Glutamatergic neuron (in vitro differentiated cells): ENCODE data around the gene GOLGA8N. TPM values are rescaled to one million over a fixed set of nuclear protein-coding genes. Genes with fewer than 3 reads are reported as not detected.

ENCODE experiments used
- DNase-seq: peaks from one replicate; pipeline ENCODE4 v3.0.0; 2022
- H3K27ac Mint-ChIP-seq: one replicate; pipeline ENCODE4 v1.8.0; 2020; ENCODE audit warnings: mild to moderate bottlenecking, mixed read lengths, inconsistent platforms; ENCODE audit not compliant: unreplicated experiment
- H3K27me3 Mint-ChIP-seq: one replicate; pipeline ENCODE4 v1.8.0; 2020; ENCODE audit warnings: mild to moderate bottlenecking, moderate library complexity, mixed read lengths, inconsistent platforms; ENCODE audit not compliant: unreplicated experiment
- H3K36me3 Mint-ChIP-seq: one replicate; pipeline ENCODE4 v1.8.0; 2020; ENCODE audit warnings: mild to moderate bottlenecking, mixed read lengths, inconsistent platforms; ENCODE audit not compliant: unreplicated experiment
- H3K4me1 Mint-ChIP-seq: one replicate; pipeline ENCODE4 v1.8.0; 2020; ENCODE audit warnings: mild to moderate bottlenecking, low read depth, mixed read lengths, inconsistent platforms; ENCODE audit not compliant: unreplicated experiment
- H3K4me3 Mint-ChIP-seq: one replicate; pipeline ENCODE4 v1.8.0; 2020; ENCODE audit warnings: mild to moderate bottlenecking, mixed read lengths, inconsistent platforms; ENCODE audit not compliant: unreplicated experiment
- H3K9me3 Mint-ChIP-seq: one replicate; pipeline ENCODE4 v1.8.0; 2020; ENCODE audit warnings: mild to moderate bottlenecking, moderate library complexity, mixed read lengths, inconsistent platforms; ENCODE audit not compliant: unreplicated experiment
- CTCF ChIP-seq: fragments of 200-600 bp; sonication (generic); IDR thresholded peaks from one replicate; pipeline ENCODE4 v1.5.0; 2021; ENCODE audit not compliant: partially characterized antibody, unreplicated experiment
- total RNA-seq: library from RNA; stranded (reverse); fragmentation: NEBNext Ultra II Directional; extraction: Animal tissue kit (Norgen Biotek cat#: 25700); gene quantifications from one replicate; pipeline ENCODE4 v1.2.1, GENCODE V29; 2021; ENCODE audit not compliant: unreplicated experiment

The GOLGA8N gene
- total RNA-seq, 1 donor from 2014 or later: not detected

DNA sequence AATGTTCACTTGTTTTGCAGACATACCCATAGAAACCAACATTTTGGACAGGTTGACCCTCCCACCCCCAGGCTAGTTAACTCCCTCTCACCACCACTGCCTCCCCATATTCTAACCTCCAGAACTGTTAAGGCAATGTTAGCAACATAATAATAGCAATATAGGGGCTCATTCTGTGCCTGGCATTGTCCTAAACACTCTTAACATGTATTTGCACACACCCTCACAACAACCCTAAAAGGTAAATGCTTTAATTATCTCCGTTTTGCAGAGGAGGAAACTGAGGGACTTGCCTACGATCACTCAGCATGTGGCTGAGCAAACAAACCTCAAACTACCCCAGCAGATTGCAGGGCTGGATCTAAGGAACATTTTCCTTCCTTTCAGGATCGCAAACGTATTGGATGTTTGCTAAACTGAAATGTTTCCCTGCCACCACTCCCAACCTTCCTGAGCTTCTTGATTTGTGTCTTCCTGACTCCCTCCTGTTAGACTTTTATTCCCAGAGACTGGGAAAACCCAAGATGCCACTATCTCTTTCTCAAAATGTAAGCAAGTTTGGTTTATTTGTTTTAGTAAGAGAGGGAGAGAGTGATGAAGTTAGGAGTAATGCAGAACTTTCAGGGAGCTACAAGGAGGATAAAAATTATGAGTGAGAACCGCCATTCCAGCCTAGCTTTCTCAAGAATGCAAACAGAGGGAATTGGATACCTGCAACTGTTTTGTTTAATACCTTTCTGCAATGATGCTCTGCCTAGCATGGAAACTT lies 49.6 kb downstream of the GOLGA8N start:
- H3K27ac Mint-ChIP-seq: no peak overlapping the region

DNA sequence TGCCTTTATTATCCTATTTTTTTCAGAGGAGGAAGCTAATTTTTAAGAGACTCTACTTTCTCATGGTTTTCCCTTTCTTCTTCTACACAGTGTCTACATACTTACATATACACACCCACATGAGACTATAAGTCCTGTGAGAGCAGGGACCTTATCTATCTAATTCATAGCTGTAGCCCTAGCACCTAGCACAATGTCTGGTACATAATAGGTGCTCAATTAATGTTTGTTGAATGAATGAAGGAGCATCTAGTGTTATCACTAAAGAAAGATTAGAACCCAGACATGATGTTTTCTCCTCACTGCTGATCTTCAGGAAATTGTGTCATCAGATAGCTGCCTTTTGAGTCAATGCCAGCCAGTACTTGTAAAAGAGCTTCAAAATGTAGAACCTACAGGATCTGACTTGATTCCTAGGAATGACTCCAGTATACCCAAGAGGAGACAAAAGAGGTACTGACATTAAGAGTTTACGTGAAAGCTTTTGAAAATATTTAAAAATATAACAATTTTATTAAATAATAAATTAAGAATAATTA lies 50.7 kb downstream of the GOLGA8N start:
- peaks cover 2% of the 10 kb centered on the region for H3K27me3 Mint-ChIP-seq
- peaks cover 9% of the 10 kb centered on the region for H3K4me1 Mint-ChIP-seq
- H3K9me3 Mint-ChIP-seq: no peaks in the 10 kb centered on the region
- no peak overlapping the region for H3K27ac Mint-ChIP-seq
- no peak for DNase-seq
- H3K4me3 Mint-ChIP-seq: no peak overlapping the region
- no peak for TF ChIP-seq CTCF
- no peaks in the 10 kb centered on the region for H3K36me3 Mint-ChIP-seq

More for the DNA sequence above, 49.6 kb downstream of the GOLGA8N start:
- Mint-ChIP-seq H3K27me3 (peaks cover 2% of the 10 kb centered on the region), H3K4me1 (peaks cover 9% of the 10 kb centered on the region), H3K9me3 (no peaks in the 10 kb centered on the region), H3K4me3 (peak overlapping the region; percentile 68), H3K36me3 (no peaks in the 10 kb centered on the region)
- no peak for DNase-seq
- TF ChIP-seq CTCF: no peak

DNA sequence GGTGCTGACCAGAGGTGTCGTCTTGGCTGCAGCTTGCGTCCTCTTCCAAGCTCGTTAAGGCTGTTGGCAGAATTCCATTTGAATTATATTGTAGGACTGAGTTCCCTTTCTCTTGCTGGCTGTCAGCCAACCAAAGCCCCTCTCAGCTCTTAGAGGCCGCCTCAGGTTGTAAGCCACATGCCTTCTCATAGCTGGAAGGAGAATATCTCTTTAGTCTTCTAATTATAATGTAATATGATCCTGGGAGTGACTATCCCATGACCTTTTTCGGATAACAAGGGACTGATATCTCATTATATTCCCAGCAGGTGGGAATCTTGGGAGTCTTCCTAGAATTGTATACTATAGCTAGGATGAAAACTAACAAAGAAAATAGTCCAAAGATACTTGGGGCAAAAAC lies 53.0 kb downstream of the GOLGA8N start:
- no peak overlapping the region for H3K4me3 Mint-ChIP-seq
- DNase-seq: no peak
- H3K4me1 Mint-ChIP-seq: peaks cover 8% of the 10 kb centered on the region
- H3K27me3 Mint-ChIP-seq: peaks cover under 1% of the 10 kb centered on the region
- H3K9me3 Mint-ChIP-seq: no peaks in the 10 kb centered on the region
- no peaks in the 10 kb centered on the region for H3K36me3 Mint-ChIP-seq
- H3K27ac Mint-ChIP-seq: no peak overlapping the region
- TF ChIP-seq CTCF: no peak

DNA sequence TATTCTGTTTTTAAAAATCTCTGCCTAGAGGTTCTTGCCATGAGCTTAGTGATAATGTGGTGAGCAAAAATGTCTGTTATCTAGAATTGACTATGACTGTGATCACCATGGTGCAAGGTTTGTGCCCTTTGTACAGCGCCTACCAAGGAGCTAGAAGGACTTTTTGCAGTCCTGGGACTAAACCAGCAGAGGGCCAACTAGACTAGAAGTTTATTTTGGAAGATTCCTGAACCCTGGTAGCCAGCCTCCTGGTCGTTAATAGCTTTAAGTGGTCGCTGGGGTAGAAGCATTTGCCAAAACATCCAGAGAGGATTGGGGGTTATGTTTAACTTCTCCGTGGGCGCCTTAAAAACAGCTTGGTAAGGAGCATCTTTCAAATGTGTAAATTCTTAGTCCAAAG lies 56.1 kb downstream of the GOLGA8N start:
- H3K27ac Mint-ChIP-seq: no peak overlapping the region
- no peaks in the 10 kb centered on the region for H3K9me3 Mint-ChIP-seq
- no peaks in the 10 kb centered on the region for H3K27me3 Mint-ChIP-seq
- peaks cover 4% of the 10 kb centered on the region for H3K4me1 Mint-ChIP-seq
- no peak overlapping the region for H3K4me3 Mint-ChIP-seq
- TF ChIP-seq CTCF: no peak
- DNase-seq: no peak
- H3K36me3 Mint-ChIP-seq: no peaks in the 10 kb centered on the region

- H3K36me3 Mint-ChIP-seq: no peaks in the 10 kb centered on the region
- no peak overlapping the region for H3K4me3 Mint-ChIP-seq
- H3K27ac Mint-ChIP-seq: no peak overlapping the region
- no peaks in the 10 kb centered on the region for H3K4me1 Mint-ChIP-seq
- no peaks in the 10 kb centered on the region for H3K9me3 Mint-ChIP-seq
- peak; percentile 88 for TF ChIP-seq CTCF
- H3K27me3 Mint-ChIP-seq: peaks cover 2% of the 10 kb centered on the region
- DNase-seq: peak; percentile 68
Observed at GRCh38 chr15:32651229-32651837, 58.1 kb downstream of the GOLGA8N start.
